ENCODE results near the gene ZNF385B.

ZNF385B gene

GRCh38 chr2:179790235-179791217 is 70.9 kb downstream of the ZNF385B start:
- TF ChIP-seq, protein P1, sequence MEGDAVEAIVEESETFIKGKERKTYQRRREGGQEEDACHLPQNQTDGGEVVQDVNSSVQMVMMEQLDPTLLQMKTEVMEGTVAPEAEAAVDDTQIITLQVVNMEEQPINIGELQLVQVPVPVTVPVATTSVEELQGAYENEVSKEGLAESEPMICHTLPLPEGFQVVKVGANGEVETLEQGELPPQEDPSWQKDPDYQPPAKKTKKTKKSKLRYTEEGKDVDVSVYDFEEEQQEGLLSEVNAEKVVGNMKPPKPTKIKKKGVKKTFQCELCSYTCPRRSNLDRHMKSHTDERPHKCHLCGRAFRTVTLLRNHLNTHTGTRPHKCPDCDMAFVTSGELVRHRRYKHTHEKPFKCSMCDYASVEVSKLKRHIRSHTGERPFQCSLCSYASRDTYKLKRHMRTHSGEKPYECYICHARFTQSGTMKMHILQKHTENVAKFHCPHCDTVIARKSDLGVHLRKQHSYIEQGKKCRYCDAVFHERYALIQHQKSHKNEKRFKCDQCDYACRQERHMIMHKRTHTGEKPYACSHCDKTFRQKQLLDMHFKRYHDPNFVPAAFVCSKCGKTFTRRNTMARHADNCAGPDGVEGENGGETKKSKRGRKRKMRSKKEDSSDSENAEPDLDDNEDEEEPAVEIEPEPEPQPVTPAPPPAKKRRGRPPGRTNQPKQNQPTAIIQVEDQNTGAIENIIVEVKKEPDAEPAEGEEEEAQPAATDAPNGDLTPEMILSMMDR (IDR thresholded peaks at IDR 0.05; ENCODE audit: low read length): no peak
- no peak for TF ChIP-seq EZH2 (IDR thresholded peaks at IDR 0.05; ENCODE audit: borderline replicate concordance, low read length)
- H3K79me2 ChIP-seq (ENCODE audit: insufficient read depth, low read length): no peaks in the 10 kb centered on the region
- no peaks in the 10 kb centered on the region for H3K4me1 ChIP-seq (ENCODE audit: insufficient read depth, low read length, severe bottlenecking)
- H4K20me1 ChIP-seq (ENCODE audit: insufficient read depth, low read length): no peaks in the 10 kb centered on the region
- H2AFZ ChIP-seq (ENCODE audit: low read length): no peak overlapping the region
- H3F3A ChIP-seq (ENCODE audit: insufficient read depth, low read length): no peaks in the 10 kb centered on the region
- no peaks in the 10 kb centered on the region for H3K9me2 ChIP-seq (ENCODE audit: low read depth, low read length)
- no peak overlapping the region for H3K27ac ChIP-seq (ENCODE audit: low read depth, low read length, poor library complexity, severe bottlenecking)
- no peaks in the 10 kb centered on the region; the same call in 1 of the 2 replicates for H3K36me3 ChIP-seq (ENCODE audit: insufficient read depth, low read length)
- no peak overlapping the region for H3K9ac ChIP-seq (ENCODE audit: low read length)
- no peak overlapping the region for H3K4me2 ChIP-seq (ENCODE audit: low read length)
- H3K4me3 ChIP-seq (ENCODE audit: low read depth, low read length, poor library complexity, severe bottlenecking): no peak overlapping the region
- no peaks in the 10 kb centered on the region for H3K27me3 ChIP-seq (ENCODE audit: insufficient read depth, low read length)
- no peaks in the 10 kb centered on the region for H3K9me3 ChIP-seq (ENCODE audit: low read length)

DNA sequence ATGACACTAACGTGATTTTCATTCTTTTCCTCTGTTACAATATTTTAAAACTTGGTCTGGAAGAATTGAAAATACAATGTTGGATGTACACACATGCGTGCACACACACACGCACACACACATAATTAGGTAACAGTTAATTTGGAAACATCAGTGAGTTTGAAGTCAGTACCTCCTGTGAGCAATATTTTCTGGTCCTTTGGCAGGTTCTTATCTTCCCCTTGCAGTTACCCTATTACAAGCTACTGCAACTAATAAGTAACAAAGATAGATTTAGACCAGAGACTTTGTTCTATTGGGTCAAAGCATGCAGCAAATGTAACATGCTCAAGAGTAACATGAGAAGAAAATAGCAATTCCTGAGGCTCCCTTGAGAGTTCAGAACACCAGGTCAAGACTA is 73.3 kb downstream of the ZNF385B start:
- no peaks in the 10 kb centered on the region for H3K79me2 ChIP-seq (ENCODE audit: insufficient read depth, low read length)
- H3K27me3 ChIP-seq (ENCODE audit: insufficient read depth, low read length): no peaks in the 10 kb centered on the region
- no peak overlapping the region for H3K4me3 ChIP-seq (ENCODE audit: low read depth, low read length, poor library complexity, severe bottlenecking)
- no peak overlapping the region for H3K4me2 ChIP-seq (ENCODE audit: low read length)
- H3F3A ChIP-seq (ENCODE audit: insufficient read depth, low read length): no peaks in the 10 kb centered on the region
- no peaks in the 10 kb centered on the region for H3K9me2 ChIP-seq (ENCODE audit: low read depth, low read length)
- H3K9ac ChIP-seq (ENCODE audit: low read length): no peak overlapping the region
- no peak overlapping the region for H2AFZ ChIP-seq (ENCODE audit: low read length)
- no peaks in the 10 kb centered on the region; the same call in 1 of the 2 replicates for H3K36me3 ChIP-seq (ENCODE audit: insufficient read depth, low read length)
- TF ChIP-seq, protein P1 (IDR thresholded peaks at IDR 0.05; ENCODE audit: low read length): no peak
- TF ChIP-seq EZH2 (IDR thresholded peaks at IDR 0.05; ENCODE audit: borderline replicate concordance, low read length): no peak
- H4K20me1 ChIP-seq (ENCODE audit: insufficient read depth, low read length): no peaks in the 10 kb centered on the region
- no peak overlapping the region for H3K27ac ChIP-seq (ENCODE audit: low read depth, low read length, poor library complexity, severe bottlenecking)
- H3K4me1 ChIP-seq (ENCODE audit: insufficient read depth, low read length, severe bottlenecking): no peaks in the 10 kb centered on the region
- H3K9me3 ChIP-seq (ENCODE audit: low read length): no peaks in the 10 kb centered on the region

DNA sequence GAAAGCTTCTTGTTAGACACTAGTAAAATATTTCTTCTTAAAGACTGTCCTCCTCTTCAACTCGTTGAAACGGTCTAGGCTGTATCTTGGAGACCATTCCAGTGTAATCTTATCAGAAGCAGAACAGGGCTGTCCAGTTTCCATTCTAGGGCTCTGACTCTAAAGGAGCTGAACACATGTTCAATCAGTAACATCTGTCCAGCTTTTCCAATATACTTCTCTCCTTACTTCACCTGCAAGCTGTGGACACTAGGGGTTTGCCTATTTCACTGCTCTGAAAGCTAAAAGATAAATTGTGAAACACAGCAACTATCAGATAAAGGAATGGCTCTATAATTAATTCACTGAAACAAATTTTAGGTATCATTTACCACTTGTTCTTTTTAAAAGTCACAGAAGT is 73.8 kb downstream of the ZNF385B start:
- Histone ChIP-seq H3K27ac (ENCODE audit: low read depth, low read length, poor library complexity, severe bottlenecking) (no peak overlapping the region), H2AFZ (ENCODE audit: low read length) (no peak overlapping the region), H3K4me2 (ENCODE audit: low read length) (no peak overlapping the region), H3K36me3 (ENCODE audit: insufficient read depth, low read length) (no peaks in the 10 kb centered on the region), H3F3A (ENCODE audit: insufficient read depth, low read length) (no peaks in the 10 kb centered on the region), H3K79me2 (ENCODE audit: insufficient read depth, low read length) (no peaks in the 10 kb centered on the region), H3K9me3 (ENCODE audit: low read length) (no peaks in the 10 kb centered on the region), H3K9me2 (ENCODE audit: low read depth, low read length) (no peaks in the 10 kb centered on the region), H3K4me3 (ENCODE audit: low read depth, low read length, poor library complexity, severe bottlenecking) (no peak overlapping the region), H3K9ac (ENCODE audit: low read length) (no peak overlapping the region), H3K4me1 (ENCODE audit: insufficient read depth, low read length, severe bottlenecking) (no peaks in the 10 kb centered on the region), H4K20me1 (ENCODE audit: insufficient read depth, low read length) (no peaks in the 10 kb centered on the region), H3K27me3 (ENCODE audit: insufficient read depth, low read length) (no peaks in the 10 kb centered on the region)
- TF ChIP-seq, protein P1 (IDR thresholded peaks at IDR 0.05; ENCODE audit: low read length): no peak

All from OCI-LY1 (cell line).